LHCN-M2 (cell line): ENCODE results near the gene IQGAP3. TPM values are rescaled to one million over a fixed set of nuclear protein-coding genes. Genes with fewer than 3 reads are reported as not detected.

Experiments
- DNase-seq: peaks from one replicate; pipeline ENCODE4 v3.0.0-alpha.2; 2012; ENCODE audit warnings: low read depth
- total RNA-seq: library from RNA; depleted of rRNA; stranded (reverse); fragments of >200 nt; gene quantifications from 2 replicates; pipeline ENCODE4 v1.2.3, GENCODE V29; 2014

IQGAP3 gene
- total RNA-seq, 1 experiment from 2014 or later, result 45.6 TPM

DNA sequence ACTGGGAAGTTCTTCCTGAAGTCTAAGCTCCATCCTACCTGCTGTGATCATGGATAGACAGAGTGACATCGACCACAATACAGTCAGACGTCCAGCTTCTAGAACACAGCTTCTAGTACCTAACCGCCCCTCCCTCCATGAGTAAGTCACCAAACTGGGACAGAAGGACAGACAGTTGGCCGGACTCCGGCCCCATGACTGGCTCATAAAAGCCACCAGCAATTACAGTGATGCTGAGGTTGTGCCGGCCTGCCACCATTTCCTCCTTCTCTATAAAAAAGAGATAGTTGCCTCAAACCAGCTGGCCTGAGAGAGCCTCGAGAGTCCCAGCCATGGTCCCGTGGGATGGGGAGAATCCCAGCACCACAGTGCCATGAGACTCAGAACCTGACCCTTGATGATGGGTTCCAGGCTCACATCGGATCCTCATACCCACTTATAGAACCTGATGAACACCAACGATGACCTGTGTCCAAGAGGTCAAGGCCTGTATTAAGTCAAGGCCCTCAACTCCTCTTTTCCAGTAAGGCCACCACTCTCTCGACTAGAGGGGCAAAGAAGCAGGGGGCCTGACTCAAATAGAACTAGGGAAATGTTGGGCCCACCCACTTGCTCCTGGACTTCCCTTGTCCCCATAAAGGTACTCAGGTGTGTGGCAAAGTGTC, 75.2 kb downstream of the IQGAP3 start:
- no peak for DNase-seq

DNA sequence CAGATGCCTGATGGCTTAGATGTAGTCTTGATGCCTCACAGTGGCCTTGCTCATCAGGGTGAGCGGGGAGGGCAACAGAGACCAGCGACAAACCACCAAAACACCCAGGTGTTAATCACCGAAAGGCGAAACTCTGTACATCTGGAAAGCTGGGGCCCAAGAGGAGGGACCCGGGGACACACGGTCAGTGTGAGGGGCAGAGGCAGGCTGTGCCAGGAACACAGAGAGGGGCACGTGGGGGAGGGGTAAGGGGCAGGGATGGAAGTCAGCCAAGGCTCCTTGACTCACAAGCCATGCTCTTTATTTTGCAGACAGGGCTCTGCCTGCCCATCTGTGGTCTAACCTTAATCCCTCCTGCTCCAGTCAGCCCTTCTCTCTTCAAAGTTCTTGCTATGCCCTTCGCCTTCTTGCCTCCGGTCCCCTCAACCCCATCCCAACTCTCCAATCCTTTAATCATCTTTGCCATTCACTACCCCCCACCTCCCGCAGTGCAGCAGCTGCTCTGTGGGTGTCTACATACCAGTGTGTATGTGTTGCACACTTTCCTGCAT, 76.1 kb downstream of the IQGAP3 start:
- DNase-seq, result peak; percentile 89

DNA sequence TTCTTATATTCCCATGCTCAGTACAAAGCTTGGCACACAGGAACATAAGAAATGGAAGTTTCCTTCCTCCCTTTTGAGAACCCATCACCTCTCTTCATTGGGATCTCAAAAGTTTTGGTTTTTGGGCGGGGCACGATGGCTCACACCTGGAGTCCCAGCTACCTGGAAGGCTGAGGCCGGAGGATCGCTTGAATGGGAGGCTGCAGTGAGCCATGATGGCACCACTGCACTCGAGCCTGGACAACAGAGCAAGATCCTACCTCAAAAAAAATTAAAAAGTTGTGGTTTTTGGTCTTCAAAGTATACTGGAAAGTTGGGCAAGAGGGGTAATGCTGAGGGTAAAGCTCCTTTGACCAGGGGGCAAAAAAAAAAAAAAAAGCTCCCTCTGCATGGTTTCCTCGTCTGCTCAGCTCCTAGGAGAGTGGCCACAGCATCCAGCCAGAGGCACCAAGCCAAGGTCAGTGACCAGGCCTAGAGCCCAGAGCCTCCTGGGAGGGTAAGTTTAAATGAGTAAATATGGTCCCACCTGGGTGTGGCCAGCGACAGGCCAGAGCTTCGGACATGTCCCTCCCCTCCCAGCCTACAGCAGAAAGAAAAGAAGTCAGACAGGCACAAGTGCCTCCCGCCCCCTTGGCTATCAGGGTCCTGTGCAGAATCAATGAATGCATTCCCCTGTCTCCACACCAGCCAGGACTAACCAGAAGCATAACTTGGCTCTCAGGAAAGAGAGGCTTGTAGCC, 76.8 kb downstream of the IQGAP3 start:
- no peak for DNase-seq

DNA sequence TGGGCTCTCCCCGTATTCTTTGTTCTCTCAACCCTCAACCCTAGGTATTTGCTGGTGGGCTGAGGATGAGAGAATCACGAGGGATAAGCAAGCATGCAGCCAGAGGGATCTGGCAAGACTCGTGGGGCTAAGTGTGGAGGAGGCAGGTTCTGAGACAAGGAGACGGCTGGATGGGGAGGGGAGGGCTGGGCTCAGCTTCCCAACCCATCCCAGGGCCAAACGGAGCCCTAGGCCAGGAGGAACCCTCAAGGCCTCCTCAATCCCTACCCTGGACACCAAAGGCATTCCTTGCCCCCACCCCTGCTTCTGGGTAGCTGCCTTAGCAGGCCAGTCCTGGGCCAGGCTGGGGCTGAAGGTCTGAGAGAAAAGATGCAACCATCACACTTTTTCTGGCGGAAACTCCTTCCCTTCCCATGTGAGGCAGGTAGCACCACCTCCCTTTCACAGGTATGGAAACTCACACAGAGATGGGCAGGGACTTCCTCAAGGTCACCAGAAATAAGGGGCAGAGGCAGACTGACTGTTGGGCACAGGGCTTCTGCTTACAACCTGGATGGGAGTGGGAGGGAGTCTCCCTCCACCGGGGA, 78.0 kb downstream of the IQGAP3 start:
- DNase-seq, result no peak

- no peak for DNase-seq
These were observed 78.6 kb downstream of the IQGAP3 start for GRCh38 chr1:156493742-156494141.

DNA sequence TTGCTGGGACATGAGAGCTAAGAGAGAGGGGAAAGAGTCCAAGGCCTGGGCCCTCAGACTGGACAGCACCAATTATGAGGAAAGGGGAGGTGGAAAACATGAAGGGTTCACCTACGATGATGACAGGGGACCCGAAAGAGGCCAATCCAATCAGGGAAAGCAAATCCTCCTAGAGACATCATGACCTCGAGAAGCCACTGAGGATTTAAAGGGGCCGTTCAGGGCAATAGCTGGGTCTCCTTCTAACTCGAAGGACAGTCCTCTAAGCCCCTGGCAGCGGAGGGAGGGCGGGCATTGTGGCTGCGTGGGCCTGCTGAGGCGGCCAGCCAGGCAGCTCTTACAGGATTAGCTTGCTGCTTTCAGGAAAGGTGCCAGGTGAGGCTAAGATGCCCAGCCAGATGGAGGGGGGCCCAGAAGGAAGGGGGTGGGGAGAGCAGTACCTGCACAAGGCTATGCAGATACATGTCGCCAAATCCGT, 79.2 kb downstream of the IQGAP3 start:
- no peak for DNase-seq

DNA sequence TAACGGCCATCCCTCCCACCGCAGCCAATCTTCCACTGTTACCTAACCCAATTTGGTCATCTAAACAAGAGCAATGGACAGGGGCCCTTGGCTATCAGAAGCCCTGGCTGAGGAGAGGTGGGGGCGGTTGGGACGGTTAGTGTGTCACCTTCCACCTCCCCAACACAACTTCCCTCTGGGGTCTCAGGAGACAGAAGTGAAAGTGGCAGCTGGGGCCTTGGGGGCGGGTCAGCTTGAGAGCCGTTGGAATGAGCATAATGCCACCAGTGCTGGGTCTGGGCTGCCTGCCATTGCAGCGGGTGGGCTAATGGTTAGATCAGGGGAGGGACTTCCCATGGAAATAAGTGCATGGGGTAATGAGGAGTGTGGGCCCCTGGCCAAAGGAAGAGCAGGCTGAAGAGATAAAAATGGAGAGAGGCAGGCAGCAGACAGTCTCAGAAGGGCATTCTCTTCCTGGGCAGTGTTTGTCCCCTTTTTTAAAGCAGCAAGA, 79.7 kb downstream of the IQGAP3 start:
- no peak for DNase-seq

DNA sequence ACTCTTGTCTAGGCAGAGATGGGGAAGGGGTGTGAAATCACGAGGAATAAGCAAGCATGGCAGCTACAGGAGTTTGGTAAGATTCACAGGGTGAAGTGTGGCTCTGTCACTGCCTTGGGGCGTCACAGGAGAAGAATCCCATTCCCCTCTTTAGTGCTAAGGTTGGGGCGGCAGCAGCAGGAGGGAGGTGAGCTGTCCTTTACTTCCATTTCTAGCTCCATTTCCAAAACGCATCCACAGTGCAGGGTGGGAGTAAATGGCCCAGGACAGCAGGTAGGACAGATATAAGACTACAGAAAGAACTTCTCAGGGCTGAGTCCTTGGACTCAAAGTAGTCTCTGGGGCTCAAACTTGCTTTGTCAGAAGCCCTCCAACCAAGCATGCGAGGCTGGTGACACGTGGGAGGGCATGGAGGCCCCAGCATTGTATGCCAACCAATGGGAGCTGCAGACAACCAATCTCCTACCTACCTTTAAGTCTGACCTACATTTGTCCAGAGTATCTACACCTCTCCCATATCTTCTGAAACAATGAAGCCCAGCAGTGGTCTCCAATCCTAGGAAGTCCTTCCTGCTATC, 80.3 kb downstream of the IQGAP3 start:
- DNase-seq, result no peak

DNA sequence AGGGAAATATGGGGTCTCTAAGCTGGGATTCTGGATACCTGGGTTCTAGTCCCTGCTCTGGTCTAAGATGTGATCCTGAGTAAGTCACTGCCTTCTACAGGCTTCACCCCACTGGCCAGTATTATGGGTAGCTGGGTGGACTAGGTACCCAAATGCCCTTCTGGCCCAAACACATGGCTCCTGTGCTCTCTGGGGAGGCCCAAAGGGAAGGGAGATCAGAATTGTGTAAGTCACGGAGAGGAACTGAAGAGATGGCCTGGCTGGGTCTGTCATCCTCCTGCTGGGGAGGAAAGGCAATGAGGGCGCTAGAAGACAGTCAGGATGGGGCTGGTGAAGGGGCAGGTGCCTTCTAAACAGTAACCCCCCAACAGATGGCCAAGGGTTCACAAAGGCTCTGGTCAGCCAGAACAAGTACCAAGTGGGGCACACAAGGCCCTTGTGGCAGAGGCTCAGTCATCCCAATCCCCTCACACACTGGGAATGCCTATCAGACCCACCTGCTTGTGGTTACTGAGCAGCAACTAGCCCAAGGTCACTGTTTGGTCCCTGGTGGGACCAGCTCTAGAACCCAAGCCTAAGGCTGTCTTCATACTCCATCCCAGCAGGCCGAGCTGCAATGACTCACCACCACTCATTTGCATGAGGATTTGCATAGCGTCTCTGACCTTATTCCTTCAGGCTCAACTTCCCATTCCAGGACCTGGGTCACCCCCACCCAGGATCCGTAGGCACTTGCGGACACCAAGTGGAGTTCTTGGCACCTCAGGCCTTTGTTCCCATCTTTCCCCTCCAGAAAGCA, 81.0 kb downstream of the IQGAP3 start:
- DNase-seq, result no peak

- DNase-seq, result no peak
These were observed 81.8 kb downstream of the IQGAP3 start for GRCh38 chr1:156490401-156491032.

GRCh38 chr1:156489935-156490293, 82.5 kb downstream of the IQGAP3 start:
- no peak for DNase-seq

DNA sequence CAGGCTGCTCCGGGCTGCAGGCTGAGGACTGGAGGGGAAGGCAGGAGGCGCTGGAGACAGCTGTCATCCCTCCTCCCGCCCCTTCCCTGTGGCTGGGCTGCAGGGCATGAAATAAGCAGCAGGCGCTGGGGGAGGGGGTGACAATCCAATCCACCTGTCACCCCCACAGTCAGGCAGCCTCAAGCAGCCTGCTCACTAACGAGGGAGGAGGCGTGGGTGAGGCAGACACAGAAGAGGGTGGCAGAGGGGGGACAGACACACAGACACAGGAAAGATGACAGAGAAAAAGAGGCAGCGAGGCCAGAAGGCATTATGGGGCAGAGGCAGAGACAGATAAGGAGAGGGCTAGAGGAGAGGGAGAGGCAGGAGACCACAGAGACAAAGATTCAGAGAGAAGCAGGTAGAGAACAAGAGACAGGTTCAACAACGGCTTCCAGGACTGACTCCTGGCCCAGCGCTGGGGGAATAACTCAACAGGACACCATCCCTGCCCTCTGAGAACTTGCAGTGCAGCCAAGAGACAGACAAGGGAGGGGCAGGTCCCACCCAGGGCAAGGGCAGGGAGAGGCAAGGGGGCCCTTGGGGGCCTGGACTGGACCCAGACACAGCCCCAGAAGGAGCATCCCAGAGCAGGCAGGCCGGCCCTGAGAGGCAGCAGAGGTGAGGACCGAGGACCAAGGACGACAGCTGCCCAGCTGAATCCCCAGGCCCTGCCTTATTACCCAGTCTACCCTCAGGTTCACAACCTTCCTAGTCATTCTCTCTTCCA, 83.0 kb downstream of the IQGAP3 start:
- peak; percentile 87 for DNase-seq

DNA sequence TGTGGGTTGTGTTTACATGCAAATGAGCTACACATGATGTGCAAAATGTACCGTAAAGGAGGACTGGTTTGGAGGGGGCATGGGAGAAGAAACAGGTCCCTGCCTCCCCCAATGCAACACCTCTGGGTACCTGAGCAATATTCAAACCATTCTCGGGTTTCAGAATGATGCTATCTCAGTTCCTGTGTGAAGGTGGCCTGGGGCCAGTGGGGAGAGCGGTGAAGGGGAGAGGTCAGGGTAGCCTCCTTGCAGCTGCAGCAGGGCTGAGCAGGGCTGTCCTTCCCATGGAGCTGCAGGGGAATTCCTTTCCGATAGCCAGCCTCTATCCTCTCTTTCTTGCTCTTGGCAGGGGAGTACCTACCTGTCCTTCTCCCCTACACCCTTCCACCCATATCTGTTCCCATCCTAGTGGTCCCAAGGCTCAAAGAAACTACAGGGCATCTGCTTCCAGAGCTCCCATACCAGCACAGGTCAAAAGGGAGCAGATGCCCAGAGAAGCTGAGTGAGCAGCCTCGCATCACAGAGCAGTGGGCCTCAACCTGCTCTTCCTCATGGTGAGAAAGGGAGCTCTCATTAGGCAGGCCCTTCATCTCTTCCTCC, 83.7 kb downstream of the IQGAP3 start:
- DNase-seq, result no peak

DNA sequence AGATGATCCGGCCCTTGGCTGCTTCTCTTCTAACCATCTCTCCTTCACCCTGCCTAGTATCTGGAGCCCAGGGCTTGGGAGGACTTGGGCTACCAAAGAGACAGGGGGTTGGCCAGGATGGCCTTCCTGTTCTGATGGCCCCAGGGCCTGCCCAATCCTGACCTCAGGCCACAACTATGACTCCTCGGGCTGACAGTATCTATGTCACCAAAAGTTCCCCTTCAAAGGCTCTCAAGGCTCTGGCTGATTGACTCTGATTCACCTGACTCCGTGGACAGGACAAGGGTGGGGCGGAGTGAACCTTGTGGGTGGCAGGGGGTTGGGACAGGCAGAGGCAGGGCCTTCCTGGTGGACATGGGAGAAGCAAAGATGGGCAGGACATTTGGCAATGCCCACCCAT, 84.5 kb downstream of the IQGAP3 start:
- DNase-seq, result no peak

- no peak for DNase-seq
These were observed 85.7 kb downstream of the IQGAP3 start for GRCh38 chr1:156486421-156487344.

GRCh38 chr1:156485984-156486383, 86.4 kb downstream of the IQGAP3 start:
- DNase-seq, result no peak

DNA sequence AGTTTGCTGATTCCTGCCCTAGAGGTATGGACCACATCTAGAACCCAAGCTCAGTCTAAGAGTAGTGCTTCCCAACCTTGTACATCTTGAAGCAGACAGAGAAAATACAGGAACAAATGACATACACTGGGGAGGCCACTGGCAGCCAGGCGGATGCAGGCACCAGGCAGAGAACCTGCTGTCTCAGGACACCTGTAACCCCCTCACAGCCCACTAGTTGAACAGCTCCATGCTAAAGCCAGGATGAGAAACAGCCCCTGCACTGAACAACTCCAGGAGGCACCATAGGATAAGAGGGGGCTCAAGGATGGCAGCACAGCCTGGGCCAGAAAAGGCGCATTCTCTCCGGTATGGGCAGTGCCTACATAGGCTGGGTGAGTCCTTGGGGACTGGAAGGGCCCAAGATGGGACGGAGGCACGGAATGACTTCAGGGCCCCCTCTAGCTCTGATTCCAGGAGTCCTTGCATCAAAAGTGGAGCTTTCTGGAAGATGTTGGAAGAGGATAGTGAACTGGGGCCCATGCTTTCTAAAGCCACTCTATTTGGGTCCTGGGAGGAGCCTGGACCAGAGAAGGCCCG, 87.8 kb downstream of the IQGAP3 start:
- no peak for DNase-seq

GRCh38 chr1:156483397-156483796, 89.0 kb downstream of the IQGAP3 start:
- DNase-seq, result no peak
